DND-41 (cell line): ENCODE results near the gene RILPL2.

Experiments used
- EZH2 ChIP-seq: IDR thresholded peaks from 3 replicates; pipeline ENCODE4 v1.6.1; 2012; ENCODE audit warnings: borderline replicate concordance, low read depth, mild to moderate bottlenecking, moderate library complexity, low read length, inconsistent platforms; ENCODE audit not compliant: severe bottlenecking
- TF ChIP-seq, protein P1 (sequence below): IDR thresholded peaks from 2 replicates; pipeline ENCODE4 v1.5.1; 2012; ENCODE audit warnings: borderline replicate concordance, low read length, moderate library complexity, mild to moderate bottlenecking; ENCODE audit not compliant: poor library complexity, severe bottlenecking; ENCODE audit errors: extremely low read depth

DNA sequence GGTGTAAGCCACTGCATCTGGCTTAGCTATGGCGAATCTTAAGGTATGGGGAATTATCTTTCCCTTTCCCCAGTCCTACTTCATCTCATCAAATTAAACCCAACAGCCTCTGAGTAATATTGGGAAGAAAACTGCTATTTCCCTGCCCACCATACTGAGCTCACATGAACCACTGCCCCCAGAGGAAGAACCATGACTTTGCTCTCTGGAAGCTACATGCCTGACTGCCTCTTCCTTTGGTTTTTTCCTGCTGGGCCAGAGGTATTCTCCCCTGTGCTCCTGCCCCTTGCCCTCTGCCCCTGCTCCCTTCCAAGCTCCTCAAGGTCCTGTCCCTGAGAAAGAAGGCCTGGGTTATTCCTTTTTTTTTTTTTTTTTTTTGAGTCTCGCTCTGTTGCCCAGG is 15.2 kb downstream of the RILPL2 start:
- TF ChIP-seq, protein P1, sequence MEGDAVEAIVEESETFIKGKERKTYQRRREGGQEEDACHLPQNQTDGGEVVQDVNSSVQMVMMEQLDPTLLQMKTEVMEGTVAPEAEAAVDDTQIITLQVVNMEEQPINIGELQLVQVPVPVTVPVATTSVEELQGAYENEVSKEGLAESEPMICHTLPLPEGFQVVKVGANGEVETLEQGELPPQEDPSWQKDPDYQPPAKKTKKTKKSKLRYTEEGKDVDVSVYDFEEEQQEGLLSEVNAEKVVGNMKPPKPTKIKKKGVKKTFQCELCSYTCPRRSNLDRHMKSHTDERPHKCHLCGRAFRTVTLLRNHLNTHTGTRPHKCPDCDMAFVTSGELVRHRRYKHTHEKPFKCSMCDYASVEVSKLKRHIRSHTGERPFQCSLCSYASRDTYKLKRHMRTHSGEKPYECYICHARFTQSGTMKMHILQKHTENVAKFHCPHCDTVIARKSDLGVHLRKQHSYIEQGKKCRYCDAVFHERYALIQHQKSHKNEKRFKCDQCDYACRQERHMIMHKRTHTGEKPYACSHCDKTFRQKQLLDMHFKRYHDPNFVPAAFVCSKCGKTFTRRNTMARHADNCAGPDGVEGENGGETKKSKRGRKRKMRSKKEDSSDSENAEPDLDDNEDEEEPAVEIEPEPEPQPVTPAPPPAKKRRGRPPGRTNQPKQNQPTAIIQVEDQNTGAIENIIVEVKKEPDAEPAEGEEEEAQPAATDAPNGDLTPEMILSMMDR = no peak
- no peak for TF ChIP-seq EZH2
